ENCODE data around the gene SEC61B. TPM values are rescaled to one million over a fixed set of nuclear protein-coding genes. Genes with fewer than 3 reads are reported as not detected.

Gene SEC61B
- total RNA-seq, 2 experiments from 2014 or later: 161 to 166 TPM

- peaks cover 14% of the 10 kb centered on the region for H3K4me1 Mint-ChIP-seq (ENCODE audit: low read depth)
- intact Hi-C loops (cut with micrococcal nuclease): no loop called here
- no peak for DNase-seq
- no peaks in the 10 kb centered on the region for H3K9me3 Mint-ChIP-seq
- H3K27me3 Mint-ChIP-seq: no peaks in the 10 kb centered on the region
- ChIA-PET POLR2A (no interaction called here), CTCF (no interaction called here)
- H3K36me3 Mint-ChIP-seq: peaks cover 23% of the 10 kb centered on the region
- no peak overlapping the region for H3K27ac Mint-ChIP-seq
- H3K4me3 Mint-ChIP-seq: no peak overlapping the region
These were observed 17.4 kb downstream of the SEC61B start for GRCh38 chr9:99239341-99240060.

- Mint-ChIP-seq H3K27me3 (no peaks in the 10 kb centered on the region), H3K36me3 (peaks cover 23% of the 10 kb centered on the region), H3K4me3 (no peak overlapping the region), H3K4me1 (ENCODE audit: low read depth) (peaks cover 8% of the 10 kb centered on the region), H3K27ac (no peak overlapping the region), H3K9me3 (no peaks in the 10 kb centered on the region)
- intact Hi-C loops (cut with micrococcal nuclease): no loop called here
- ChIA-PET POLR2A (interaction anchor here (1.0 kb wide), 1 partner anchor 19 kb away, joined by 7 read pairs; the partner anchor contains the start of genes ALG2 and SEC61B), CTCF (no interaction called here)
- DNase-seq: no peak
These were observed 19.0 kb downstream of the SEC61B start for GRCh38 chr9:99241106-99241505.

- Mint-ChIP-seq H3K27ac (no peak overlapping the region), H3K36me3 (peaks cover 18% of the 10 kb centered on the region), H3K27me3 (no peaks in the 10 kb centered on the region), H3K4me3 (no peak overlapping the region), H3K9me3 (no peaks in the 10 kb centered on the region), H3K4me1 (ENCODE audit: low read depth) (peaks cover 4% of the 10 kb centered on the region)
- ChIA-PET CTCF (interaction anchor here (1.6 kb wide), 1 partner anchor 13 kb away, joined by 6 read pairs; no protein-coding TSS in a partner anchor), POLR2A (no interaction called here)
- intact Hi-C loops (cut with micrococcal nuclease): no loop called here
- DNase-seq: no peak
These were observed 22.5 kb downstream of the SEC61B start for GRCh38 chr9:99244344-99245260.

- intact Hi-C loops (cut with micrococcal nuclease): loop anchor here (10.0 kb wide), 2 partner anchors 655 to 835 kb away; partner anchors contain the start of gene STX17
- POLR2A ChIA-PET: interaction anchor here (1.2 kb wide), 2 partner anchors 17 to 318 kb away, joined by 3 read pairs; no protein-coding TSS in a partner anchor
- peak; percentile 69 for DNase-seq
- Mint-ChIP-seq H3K27me3 (no peaks in the 10 kb centered on the region), H3K9me3 (no peaks in the 10 kb centered on the region), H3K4me1 (ENCODE audit: low read depth) (peaks cover 29% of the 10 kb centered on the region), H3K4me3 (no peak overlapping the region), H3K27ac (no peak overlapping the region), H3K36me3 (peaks cover 1% of the 10 kb centered on the region)
- CTCF ChIA-PET: interaction anchor here (0.6 to 1.9 kb wide), 2 partner anchors 18 to 399 kb away, joined by 3 to 6 read pairs; no protein-coding TSS in a partner anchor
These were observed 27.5 kb downstream of the SEC61B start for GRCh38 chr9:99249619-99250018.

- intact Hi-C loops (cut with micrococcal nuclease): loop anchor here (10.0 kb wide), 2 partner anchors 654 to 834 kb away; partner anchors contain the start of gene STX17
- Mint-ChIP-seq H3K36me3 (peaks cover 1% of the 10 kb centered on the region), H3K4me1 (ENCODE audit: low read depth) (peaks cover 43% of the 10 kb centered on the region), H3K27ac (no peak overlapping the region), H3K27me3 (peaks cover 8% of the 10 kb centered on the region), H3K9me3 (no peaks in the 10 kb centered on the region), H3K4me3 (no peak overlapping the region)
- ChIA-PET POLR2A (no interaction called here), CTCF (no interaction called here)
- DNase-seq: no peak
These were observed 29.1 kb downstream of the SEC61B start for GRCh38 chr9:99251157-99251556.

GRCh38 chr9:99253134-99253533 lies 31.1 kb downstream of the SEC61B start:
- intact Hi-C loops (cut with micrococcal nuclease): loop anchor here (1.0 to 10.0 kb wide), 5 partner anchors 13 to 832 kb away; partner anchors contain the start of gene STX17
- no peaks in the 10 kb centered on the region for H3K9me3 Mint-ChIP-seq
- no peaks in the 10 kb centered on the region for H3K36me3 Mint-ChIP-seq
- DNase-seq: peak; percentile 76
- CTCF ChIA-PET: interaction anchor here (1.1 kb wide), 1 partner anchor 21 kb away, joined by 7 read pairs; no protein-coding TSS in a partner anchor
- peak overlapping the region; percentile 90 for H3K27ac Mint-ChIP-seq
- peaks cover 8% of the 10 kb centered on the region for H3K27me3 Mint-ChIP-seq
- H3K4me3 Mint-ChIP-seq: peak overlapping the region; percentile 46
- POLR2A ChIA-PET: interaction anchor here (1.0 to 1.8 kb wide), 2 partner anchors 13 to 31 kb away, joined by 4 to 5 read pairs; partner anchors contain the start of genes ALG2 and SEC61B
- peaks cover 43% of the 10 kb centered on the region for H3K4me1 Mint-ChIP-seq (ENCODE audit: low read depth)

- peak overlapping the region; percentile 46 for H3K4me3 Mint-ChIP-seq
- H3K27ac Mint-ChIP-seq: peak overlapping the region; percentile 90
- H3K9me3 Mint-ChIP-seq: no peaks in the 10 kb centered on the region
- H3K36me3 Mint-ChIP-seq: no peaks in the 10 kb centered on the region
- H3K27me3 Mint-ChIP-seq: peaks cover 8% of the 10 kb centered on the region
- ChIA-PET POLR2A (interaction anchor here (1.3 to 1.8 kb wide), 2 partner anchors 12 to 32 kb away, joined by 5 to 9 read pairs; partner anchors contain the start of genes ALG2 and SEC61B), CTCF (interaction anchor here (1.3 to 3.0 kb wide), 2 partner anchors 22 to 35 kb away, joined by 3 to 12 read pairs; no protein-coding TSS in a partner anchor)
- DNase-seq: peak; percentile 95
- intact Hi-C loops (cut with micrococcal nuclease): loop anchor here (1.0 to 10.0 kb wide), 8 partner anchors 12 to 831 kb away; partner anchors contain the start of genes SEC61B and STX17
- H3K4me1 Mint-ChIP-seq (ENCODE audit: low read depth): peaks cover 43% of the 10 kb centered on the region
These were observed 31.8 kb downstream of the SEC61B start for GRCh38 chr9:99253772-99254431.

GRCh38 chr9:99255651-99256050 lies 33.6 kb downstream of the SEC61B start:
- Mint-ChIP-seq H3K27ac (no peak overlapping the region), H3K27me3 (peaks cover 8% of the 10 kb centered on the region), H3K9me3 (no peaks in the 10 kb centered on the region), H3K4me3 (no peak overlapping the region), H3K36me3 (no peaks in the 10 kb centered on the region), H3K4me1 (ENCODE audit: low read depth) (peaks cover 41% of the 10 kb centered on the region)
- CTCF ChIA-PET: interaction anchor here (3.0 kb wide), 1 partner anchor 24 kb away, joined by 12 read pairs; no protein-coding TSS in a partner anchor
- intact Hi-C loops (cut with micrococcal nuclease): loop anchor here (2.0 to 10.0 kb wide), 3 partner anchors 19 to 829 kb away; partner anchors contain the start of gene STX17
- POLR2A ChIA-PET: interaction anchor here (1.2 kb wide), 1 partner anchor 34 kb away, joined by 3 read pairs; the partner anchor contains the start of genes ALG2 and SEC61B
- no peak for DNase-seq

GRCh38 chr9:99257723-99258389 lies 35.8 kb downstream of the SEC61B start:
- Mint-ChIP-seq H3K4me3 (no peak overlapping the region), H3K27ac (no peak overlapping the region), H3K4me1 (ENCODE audit: low read depth) (peaks cover 37% of the 10 kb centered on the region), H3K36me3 (no peaks in the 10 kb centered on the region), H3K9me3 (no peaks in the 10 kb centered on the region), H3K27me3 (peaks cover 8% of the 10 kb centered on the region)
- intact Hi-C loops (cut with micrococcal nuclease): loop anchor here (10.0 kb wide), 2 partner anchors 647 to 827 kb away; partner anchors contain the start of gene STX17
- ChIA-PET CTCF (interaction anchor here (1.2 kb wide), 1 partner anchor 36 kb away, joined by 4 read pairs; the partner anchor contains the start of genes ALG2 and SEC61B), POLR2A (no interaction called here)
- no peak for DNase-seq

GRCh38 chr9:99259231-99259918 lies 37.3 kb downstream of the SEC61B start:
- H3K4me3 Mint-ChIP-seq: peak overlapping the region; percentile 36
- peak; percentile 71 for DNase-seq
- ChIA-PET CTCF (interaction anchor here (0.8 to 1.2 kb wide), 3 partner anchors 27 to 37 kb away, joined by 4 to 5 read pairs (median 4); partner anchors contain the start of genes ALG2 and SEC61B), POLR2A (no interaction called here)
- no peaks in the 10 kb centered on the region for H3K36me3 Mint-ChIP-seq
- H3K27me3 Mint-ChIP-seq: peaks cover 8% of the 10 kb centered on the region
- H3K27ac Mint-ChIP-seq: no peak overlapping the region
- intact Hi-C loops (cut with micrococcal nuclease): loop anchor here (10.0 kb wide), 2 partner anchors 645 to 825 kb away; partner anchors contain the start of gene STX17
- no peaks in the 10 kb centered on the region for H3K9me3 Mint-ChIP-seq
- H3K4me1 Mint-ChIP-seq (ENCODE audit: low read depth): peaks cover 27% of the 10 kb centered on the region

Measured in activated CD4-positive, alpha-beta memory T cell treated with anti-CD3 and anti-CD28 coated beads for 36 hours (primary cell).